ENCODE measurements around the gene NPHS1. TPM values are rescaled to one million over a fixed set of nuclear protein-coding genes. Genes with fewer than 3 reads are reported as not detected.

NPHS1 gene
- total RNA-seq, 1 experiment from 2014 or later, result not detected

DNA sequence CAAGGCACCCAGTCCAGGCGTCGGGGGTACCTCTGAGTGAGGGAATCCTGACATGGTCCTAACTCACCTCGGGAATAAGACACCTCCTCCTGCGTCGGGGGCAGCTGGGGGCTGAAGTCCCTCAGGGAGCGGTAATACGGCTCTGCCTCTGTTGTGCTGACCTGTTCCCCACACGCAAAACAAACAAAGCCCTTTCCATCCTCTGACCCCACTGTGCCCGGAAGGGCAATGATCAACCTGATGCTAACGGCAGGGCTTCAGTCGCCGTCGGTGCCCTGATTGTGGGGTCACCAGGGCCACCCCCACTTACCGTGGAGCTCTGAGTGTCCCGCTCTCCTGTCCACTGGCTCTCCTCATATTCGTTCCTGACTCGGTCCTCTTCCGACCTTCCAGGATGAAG, 21.3 kb downstream of the NPHS1 start:
- no TSS peak for BruUV-seq (replicated peaks)
- Histone ChIP-seq H3K4me1 (ENCODE audit: insufficient read depth, low read length, poor library complexity, severe bottlenecking) (no peaks in the 10 kb centered on the region), H3K36me3 (ENCODE audit: insufficient read depth, low read length, poor library complexity, severe bottlenecking) (no peaks in the 10 kb centered on the region), H3K27me3 (replicated peaks; ENCODE audit: insufficient read depth, low read depth, low read length, poor library complexity) (peaks cover 51% of the 10 kb centered on the region), H3K4me3 (ENCODE audit: low read depth, low read length, poor library complexity, severe bottlenecking) (no peak overlapping the region), H3K27ac (ENCODE audit: low read depth, low read length, poor library complexity, severe bottlenecking) (no peak overlapping the region), H3K9me3 (ENCODE audit: low read depth, low read length, poor library complexity, severe bottlenecking) (no peaks in the 10 kb centered on the region)
- intact Hi-C loops (cut with micrococcal nuclease; ENCODE audit: unreplicated experiment), result no loop called here
- ChIA-PET POLR2A (ENCODE audit: low non-redundant PET) (no interaction called here), CTCF (no interaction called here)
- DNase-seq (ENCODE audit: low spot score), result no peak
- no peak for TF ChIP-seq EZH2 (IDR thresholded peaks at IDR 0.05; ENCODE audit: borderline replicate concordance, low read depth, low read length, poor library complexity, severe bottlenecking)

DNA sequence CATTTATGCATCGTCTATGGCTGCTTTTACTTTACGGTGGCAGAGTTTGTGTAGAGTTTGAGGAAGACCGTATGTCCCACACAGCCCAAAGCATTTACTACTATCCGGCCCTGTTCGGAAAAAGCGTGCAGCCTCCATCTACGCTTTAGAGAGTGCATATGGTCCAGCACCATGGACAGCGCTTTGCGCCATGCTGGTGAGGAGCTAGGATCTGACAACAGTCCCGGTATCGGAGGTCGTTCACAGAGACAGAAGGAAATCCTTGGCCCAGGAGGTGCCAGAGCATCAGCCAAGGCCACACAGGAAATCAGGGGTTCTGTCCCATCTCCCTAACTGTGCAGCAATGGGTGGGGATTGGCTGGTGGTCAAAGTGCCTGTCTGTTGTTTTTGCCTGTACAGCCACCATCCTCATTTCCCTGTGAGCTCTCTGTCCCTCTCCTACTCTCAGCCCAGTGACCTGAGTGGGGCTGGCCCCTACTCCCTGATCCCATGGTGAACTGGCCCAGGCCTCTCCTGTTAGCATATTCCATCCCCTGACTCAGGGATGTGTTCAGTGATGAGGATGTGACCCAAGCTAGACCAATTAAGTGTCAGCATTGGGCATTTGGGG, 23.5 kb downstream of the NPHS1 start:
- CTCF ChIA-PET, result interaction anchor here (1.0 kb wide), 1 partner anchor 9 kb away, joined by 6 read pairs; no protein-coding TSS in a partner anchor

DNA sequence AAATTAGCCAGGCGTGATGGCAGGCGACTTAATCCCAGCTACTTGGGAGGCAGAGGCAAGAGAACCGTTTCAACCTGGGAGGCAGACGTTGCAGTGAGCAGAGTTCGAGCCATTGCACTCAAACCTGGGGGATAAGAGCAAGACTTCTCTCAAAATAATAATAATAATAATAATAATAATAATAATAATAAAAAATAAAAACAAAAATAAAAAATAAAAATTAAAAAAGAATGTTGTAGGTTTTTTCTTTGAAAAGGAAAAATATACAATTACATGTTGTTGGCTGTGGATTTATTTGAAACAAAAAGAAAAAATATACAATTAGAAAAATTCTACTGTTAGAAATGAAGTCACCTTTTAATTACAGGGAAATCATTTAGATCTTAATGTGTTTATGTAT, 28.2 kb downstream of the NPHS1 start:
- intact Hi-C loops (cut with micrococcal nuclease; ENCODE audit: unreplicated experiment), result loop anchor here (5.0 kb wide), 1 partner anchor 132 kb away; no protein-coding TSS in a partner anchor
- Histone ChIP-seq H3K4me3 (ENCODE audit: low read depth, low read length, poor library complexity, severe bottlenecking) (no peak overlapping the region), H3K4me1 (ENCODE audit: insufficient read depth, low read length, poor library complexity, severe bottlenecking) (no peaks in the 10 kb centered on the region), H3K27me3 (replicated peaks; ENCODE audit: insufficient read depth, low read depth, low read length, poor library complexity) (peaks cover 19% of the 10 kb centered on the region), H3K36me3 (ENCODE audit: insufficient read depth, low read length, poor library complexity, severe bottlenecking) (no peaks in the 10 kb centered on the region), H3K27ac (ENCODE audit: low read depth, low read length, poor library complexity, severe bottlenecking) (no peak overlapping the region), H3K9me3 (ENCODE audit: low read depth, low read length, poor library complexity, severe bottlenecking) (no peaks in the 10 kb centered on the region)
- BruUV-seq (replicated peaks), result no TSS peak
- ChIA-PET CTCF (no interaction called here), POLR2A (ENCODE audit: low non-redundant PET) (no interaction called here)
- DNase-seq (ENCODE audit: low spot score), result no peak
- no peak for TF ChIP-seq EZH2 (IDR thresholded peaks at IDR 0.05; ENCODE audit: borderline replicate concordance, low read depth, low read length, poor library complexity, severe bottlenecking)
- TF ChIP-seq, protein P1, sequence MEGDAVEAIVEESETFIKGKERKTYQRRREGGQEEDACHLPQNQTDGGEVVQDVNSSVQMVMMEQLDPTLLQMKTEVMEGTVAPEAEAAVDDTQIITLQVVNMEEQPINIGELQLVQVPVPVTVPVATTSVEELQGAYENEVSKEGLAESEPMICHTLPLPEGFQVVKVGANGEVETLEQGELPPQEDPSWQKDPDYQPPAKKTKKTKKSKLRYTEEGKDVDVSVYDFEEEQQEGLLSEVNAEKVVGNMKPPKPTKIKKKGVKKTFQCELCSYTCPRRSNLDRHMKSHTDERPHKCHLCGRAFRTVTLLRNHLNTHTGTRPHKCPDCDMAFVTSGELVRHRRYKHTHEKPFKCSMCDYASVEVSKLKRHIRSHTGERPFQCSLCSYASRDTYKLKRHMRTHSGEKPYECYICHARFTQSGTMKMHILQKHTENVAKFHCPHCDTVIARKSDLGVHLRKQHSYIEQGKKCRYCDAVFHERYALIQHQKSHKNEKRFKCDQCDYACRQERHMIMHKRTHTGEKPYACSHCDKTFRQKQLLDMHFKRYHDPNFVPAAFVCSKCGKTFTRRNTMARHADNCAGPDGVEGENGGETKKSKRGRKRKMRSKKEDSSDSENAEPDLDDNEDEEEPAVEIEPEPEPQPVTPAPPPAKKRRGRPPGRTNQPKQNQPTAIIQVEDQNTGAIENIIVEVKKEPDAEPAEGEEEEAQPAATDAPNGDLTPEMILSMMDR (conservative IDR thresholded peaks at IDR 0.05; ENCODE audit: low read depth, low read length), result no peak

More for the DNA sequence above, 23.5 kb downstream of the NPHS1 start:
- H3K9me3 ChIP-seq (ENCODE audit: low read depth, low read length, poor library complexity, severe bottlenecking), result no peaks in the 10 kb centered on the region
- H3K36me3 ChIP-seq (ENCODE audit: insufficient read depth, low read length, poor library complexity, severe bottlenecking), result no peaks in the 10 kb centered on the region
- POLR2A ChIA-PET (ENCODE audit: low non-redundant PET), result no interaction called here
- no peak overlapping the region for H3K4me3 ChIP-seq (ENCODE audit: low read depth, low read length, poor library complexity, severe bottlenecking)
- no TSS peak for BruUV-seq (replicated peaks)
- TF ChIP-seq, protein P1 (conservative IDR thresholded peaks at IDR 0.05; ENCODE audit: low read depth, low read length), result no peak
- no peak for TF ChIP-seq EZH2 (IDR thresholded peaks at IDR 0.05; ENCODE audit: borderline replicate concordance, low read depth, low read length, poor library complexity, severe bottlenecking)
- H3K27ac ChIP-seq (ENCODE audit: low read depth, low read length, poor library complexity, severe bottlenecking), result no peak overlapping the region
- peaks cover 44% of the 10 kb centered on the region for H3K27me3 ChIP-seq (replicated peaks; ENCODE audit: insufficient read depth, low read depth, low read length, poor library complexity)
- DNase-seq (ENCODE audit: low spot score), result peak; percentile 75
- no peaks in the 10 kb centered on the region for H3K4me1 ChIP-seq (ENCODE audit: insufficient read depth, low read length, poor library complexity, severe bottlenecking)
- intact Hi-C loops (cut with micrococcal nuclease; ENCODE audit: unreplicated experiment), result no loop called here

DNA sequence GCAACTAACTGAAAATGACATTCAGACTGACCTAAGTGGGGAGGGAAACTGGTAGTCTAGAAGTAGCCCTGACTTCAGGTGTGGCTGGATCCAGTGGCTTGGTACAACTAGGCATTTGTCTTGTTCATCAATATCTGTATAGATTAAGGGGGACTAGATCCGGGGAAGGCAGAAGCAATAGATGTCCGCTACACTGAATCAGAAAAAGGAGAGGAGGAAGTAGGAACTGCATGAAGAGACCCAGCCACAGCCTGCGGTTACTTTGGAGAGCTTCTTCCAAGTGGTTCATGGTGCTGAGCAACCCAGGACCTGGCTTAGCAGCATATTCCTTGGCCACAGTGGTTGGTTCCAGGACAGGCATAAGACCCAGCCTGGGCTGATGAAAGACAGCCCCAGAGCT, 29.7 kb downstream of the NPHS1 start:
- no peak for DNase-seq (ENCODE audit: low spot score)
- POLR2A ChIA-PET (ENCODE audit: low non-redundant PET), result no interaction called here
- Histone ChIP-seq H3K9me3 (ENCODE audit: low read depth, low read length, poor library complexity, severe bottlenecking) (no peaks in the 10 kb centered on the region), H3K27ac (ENCODE audit: low read depth, low read length, poor library complexity, severe bottlenecking) (no peak overlapping the region), H3K36me3 (ENCODE audit: insufficient read depth, low read length, poor library complexity, severe bottlenecking) (no peaks in the 10 kb centered on the region), H3K4me3 (ENCODE audit: low read depth, low read length, poor library complexity, severe bottlenecking) (no peak overlapping the region), H3K27me3 (replicated peaks; ENCODE audit: insufficient read depth, low read depth, low read length, poor library complexity) (peaks cover 23% of the 10 kb centered on the region), H3K4me1 (ENCODE audit: insufficient read depth, low read length, poor library complexity, severe bottlenecking) (no peaks in the 10 kb centered on the region)
- CTCF ChIA-PET, result no interaction called here
- no TSS peak for BruUV-seq (replicated peaks)
- TF ChIP-seq EZH2 (IDR thresholded peaks at IDR 0.05; ENCODE audit: borderline replicate concordance, low read depth, low read length, poor library complexity, severe bottlenecking), result no peak
- TF ChIP-seq, protein P1 (conservative IDR thresholded peaks at IDR 0.05; ENCODE audit: low read depth, low read length), result no peak
- intact Hi-C loops (cut with micrococcal nuclease; ENCODE audit: unreplicated experiment), result loop anchor here (5.0 kb wide), 1 partner anchor 130 kb away; no protein-coding TSS in a partner anchor
